Fibroblast of gingiva (primary cell): ENCODE data around the gene SDSL.

ENCODE experiments used
- DNase-seq: peaks from one replicate; pipeline ENCODE4 v3.0.0-alpha.2; 2011; ENCODE audit warnings: low read depth

Gene SDSL

DNA sequence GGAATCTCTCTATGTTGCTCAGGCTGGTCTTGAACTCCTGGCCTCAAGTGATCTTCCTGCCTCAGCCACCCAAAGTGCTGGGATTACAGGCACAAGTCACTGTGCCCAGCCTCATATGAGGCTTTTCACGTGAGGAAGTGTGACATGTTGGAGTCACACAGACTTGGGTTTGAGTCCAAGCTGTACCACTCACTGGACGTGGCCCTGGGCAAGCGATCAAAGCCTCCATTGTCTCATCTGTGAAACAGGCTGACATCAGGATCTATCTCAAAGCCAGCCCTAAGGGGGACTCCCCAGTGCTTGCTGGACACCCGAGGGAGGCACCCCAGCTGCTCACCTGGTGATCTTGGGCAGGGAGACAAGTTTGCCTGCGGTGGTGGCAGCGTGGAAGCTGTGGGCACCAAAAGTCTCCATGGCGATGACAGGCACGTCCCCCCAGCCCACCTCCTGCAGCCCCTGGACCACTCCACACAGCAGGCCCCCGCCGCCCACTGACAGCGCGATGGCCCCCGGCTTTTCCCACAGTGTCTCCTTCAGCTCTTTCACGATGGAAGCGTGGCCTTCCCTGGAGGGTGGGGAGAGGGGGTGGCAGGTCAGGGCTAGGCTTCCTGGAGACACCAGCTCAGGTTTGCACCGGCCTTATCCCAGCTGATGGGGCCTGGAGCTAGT is 25.2 kb upstream of the SDSL start:
- DNase-seq, result no peak

DNA sequence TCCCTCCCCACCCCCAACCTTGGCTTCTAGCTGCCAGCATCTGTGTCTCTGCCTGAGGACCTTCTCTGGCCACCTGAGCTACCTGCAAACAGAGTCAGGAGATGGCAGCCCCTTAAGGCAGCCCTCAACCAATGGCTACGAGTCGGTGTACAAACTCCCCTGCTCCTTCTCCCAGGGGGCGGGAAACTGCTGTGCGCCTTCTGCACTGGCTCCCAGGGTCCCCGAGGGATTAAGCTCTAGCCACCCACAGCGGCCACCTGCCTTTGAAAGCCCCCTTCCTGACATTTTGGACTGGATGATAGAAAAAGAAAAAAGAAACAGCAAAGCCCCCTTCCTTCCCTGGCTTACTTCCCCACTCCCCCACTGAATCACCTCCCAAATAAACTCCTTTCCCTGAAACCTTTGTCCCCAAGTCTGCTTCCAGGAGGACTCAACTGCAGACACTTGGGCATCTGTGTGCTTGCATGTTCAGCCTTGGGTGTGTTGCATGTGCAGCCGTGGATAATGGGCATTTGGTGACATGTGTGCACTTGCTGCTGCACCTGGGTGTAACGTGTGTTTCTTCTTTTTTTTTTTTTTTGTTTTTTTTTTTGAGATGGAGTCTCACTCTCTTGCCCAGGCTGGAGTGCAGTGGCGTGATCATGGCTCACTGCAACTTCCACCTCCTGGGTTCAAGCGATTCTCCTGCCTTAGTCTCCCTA is 24.5 kb upstream of the SDSL start:
- DNase-seq, result no peak

DNA sequence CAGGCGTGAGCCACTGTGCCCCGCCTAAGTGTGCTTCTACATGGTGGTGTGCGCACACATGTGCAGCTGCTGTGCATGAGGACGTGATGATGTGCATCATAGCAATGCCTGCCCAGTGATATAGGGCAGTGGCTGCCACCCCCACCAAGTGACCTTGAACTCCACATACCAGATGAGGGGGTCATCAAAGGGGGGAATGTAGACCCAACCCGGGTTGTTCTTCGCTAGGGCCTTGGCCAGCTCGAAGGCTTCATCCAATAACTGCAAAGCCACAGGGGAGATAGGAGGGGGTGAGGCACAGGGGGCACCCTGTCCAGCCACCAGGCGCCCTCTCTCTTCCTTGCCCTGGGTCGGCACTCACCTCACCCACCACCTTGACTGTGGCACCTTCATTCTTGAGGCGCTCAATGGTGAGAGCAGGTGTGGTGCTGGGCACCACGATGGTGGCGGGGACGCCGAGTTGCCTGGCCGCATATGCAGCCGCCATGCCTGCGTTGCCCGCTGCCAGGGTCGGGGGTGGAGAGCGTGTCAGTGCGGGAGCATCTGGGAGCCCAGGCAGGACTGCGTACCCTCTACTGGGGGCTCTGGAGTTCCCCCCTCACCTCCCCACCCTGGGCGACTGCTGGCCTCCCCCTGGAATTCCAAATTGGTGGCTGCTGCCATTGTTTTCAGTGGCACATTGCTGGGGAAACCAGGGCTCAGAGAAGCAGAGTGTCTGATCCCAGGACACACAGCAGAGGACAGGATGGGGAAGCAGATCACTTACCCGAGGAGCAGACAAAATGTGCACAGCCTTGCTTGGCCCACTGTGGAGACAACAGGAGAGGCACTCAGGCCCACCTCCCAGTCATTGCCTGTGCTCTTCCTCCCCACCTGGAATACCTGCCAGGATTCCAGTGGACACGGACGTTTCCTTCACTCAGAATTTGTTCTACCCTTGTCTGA is 23.6 kb upstream of the SDSL start:
- DNase-seq, result no peak

- no peak for DNase-seq
Measured at GRCh38 chr12:113399490-113399889, 22.7 kb upstream of the SDSL start.

DNA sequence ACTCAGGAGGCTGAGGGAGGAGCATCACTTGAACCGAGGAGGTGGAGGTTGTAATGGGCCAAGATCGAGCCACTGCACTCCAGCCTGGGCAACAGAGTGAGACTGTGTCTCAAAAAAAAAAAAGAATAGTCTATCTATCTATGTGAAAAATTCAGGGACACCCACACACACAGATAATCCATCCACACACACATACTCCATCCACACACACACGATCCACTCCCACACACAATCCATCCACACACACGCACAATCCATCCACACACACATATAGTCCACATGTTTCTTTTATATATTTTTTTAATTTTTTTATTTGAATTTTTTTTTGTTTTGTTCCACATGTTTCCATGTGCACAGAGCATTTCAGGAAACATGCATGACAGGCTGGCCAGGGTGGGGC is 21.8 kb upstream of the SDSL start:
- no peak for DNase-seq

DNA sequence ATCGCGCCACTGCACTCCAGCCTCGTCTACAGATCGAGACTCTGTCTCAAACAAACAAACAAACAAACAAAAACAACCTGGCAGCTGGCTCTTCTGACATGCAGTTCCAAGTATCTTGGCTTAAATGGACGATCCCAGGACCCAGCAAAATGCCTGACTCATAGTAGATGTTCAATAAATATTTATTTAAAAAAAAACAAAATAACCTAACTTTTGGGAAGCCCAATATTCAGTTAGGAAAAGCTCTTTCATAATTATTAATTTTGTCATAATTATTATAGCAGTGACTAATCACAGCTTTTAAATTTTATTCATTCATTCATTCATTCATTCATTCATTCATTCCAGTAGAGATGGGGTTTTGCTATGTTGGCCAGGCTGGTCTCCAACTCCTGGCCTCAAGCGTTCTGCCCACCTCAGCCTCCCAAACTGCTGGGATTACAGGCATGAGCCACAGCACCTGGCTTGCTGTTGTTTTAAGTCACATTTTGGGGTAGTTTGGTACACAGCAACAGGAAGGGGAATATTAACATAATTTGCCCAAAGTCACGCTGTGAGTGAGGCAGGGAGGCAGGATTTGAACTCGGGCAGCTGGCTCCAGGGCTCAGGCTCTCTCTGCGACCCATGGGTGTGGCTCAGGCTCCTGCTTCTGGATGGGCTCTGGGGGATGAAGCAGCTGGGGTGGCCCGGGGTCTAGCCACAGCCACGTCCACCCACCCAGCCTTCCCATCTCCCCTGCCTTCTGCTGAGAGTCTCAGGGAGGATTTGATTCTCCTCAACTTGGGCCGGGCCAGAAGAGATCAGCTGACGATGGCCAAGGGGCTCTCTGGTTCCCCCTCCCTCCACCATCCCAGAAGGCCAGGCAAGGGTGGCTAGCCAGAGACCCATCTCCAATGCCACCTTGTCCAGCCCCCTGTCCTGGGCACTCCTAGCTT is 20.8 kb upstream of the SDSL start:
- no peak for DNase-seq

GRCh38 chr12:113402586-113403260 is 19.5 kb upstream of the SDSL start:
- no peak for DNase-seq

- DNase-seq, result no peak
Measured at GRCh38 chr12:113403435-113404415, 18.5 kb upstream of the SDSL start, which contains the start of gene SDS. Gene SDS (minus strand): TSS chr12:113403887. CDS start chr12:113399708, 4,179 bp downstream.

DNA sequence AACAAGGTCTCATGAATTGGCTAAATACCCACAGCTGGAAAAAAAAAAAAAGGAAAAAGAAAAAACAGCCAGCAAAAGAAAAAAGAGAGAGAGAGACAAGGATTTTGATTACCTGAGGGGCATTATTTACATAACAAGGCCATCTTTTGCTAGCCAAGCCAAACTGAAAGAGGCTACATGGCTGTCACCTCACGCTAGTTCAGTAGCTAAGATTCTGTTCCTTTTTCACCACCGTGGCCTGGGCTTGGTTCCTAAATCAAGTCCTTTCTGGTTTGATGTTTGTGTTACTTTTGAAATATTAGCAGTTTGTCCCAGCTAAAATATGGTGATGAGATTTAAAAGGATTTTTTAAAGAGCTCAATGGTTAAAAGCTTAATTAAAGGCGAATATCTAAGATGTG is 16.5 kb upstream of the SDSL start:
- DNase-seq, result no peak

- peak; percentile 69 for DNase-seq
Measured at GRCh38 chr12:113407931-113408600, 14.1 kb upstream of the SDSL start.

- DNase-seq, result no peak
Measured at GRCh38 chr12:113408756-113409298, 13.4 kb upstream of the SDSL start.

DNA sequence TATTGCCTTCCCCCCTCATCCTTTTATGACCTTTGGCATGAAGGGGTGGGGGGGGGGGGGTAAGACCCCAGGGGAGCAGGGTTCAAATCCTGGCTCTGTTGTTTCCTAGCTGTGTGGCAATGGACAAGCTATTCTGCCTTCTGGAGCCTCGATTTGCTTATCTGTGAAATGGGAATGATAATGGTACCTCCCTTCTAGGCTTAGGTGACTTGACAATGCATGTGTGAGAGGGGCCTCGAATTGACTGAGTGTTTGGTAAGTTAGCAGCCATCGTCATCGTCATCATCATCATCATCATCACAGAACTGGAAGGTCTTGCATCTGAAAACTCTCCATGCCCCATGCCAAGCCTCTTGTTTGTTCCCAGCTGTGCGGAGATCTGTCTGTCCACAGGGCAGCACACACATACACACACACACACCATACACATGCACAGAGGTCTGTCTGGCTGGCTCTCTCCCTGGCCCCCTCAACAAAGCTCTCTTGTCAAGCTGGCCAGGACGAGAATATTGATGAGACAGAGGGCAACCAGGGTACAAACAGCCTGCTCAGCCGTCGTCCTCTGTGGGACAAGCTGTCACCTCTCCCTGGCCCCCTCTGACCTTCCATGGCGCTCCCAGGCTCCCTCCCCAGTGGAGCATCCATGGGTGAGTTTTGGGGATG is 12.6 kb upstream of the SDSL start:
- no peak for DNase-seq

DNA sequence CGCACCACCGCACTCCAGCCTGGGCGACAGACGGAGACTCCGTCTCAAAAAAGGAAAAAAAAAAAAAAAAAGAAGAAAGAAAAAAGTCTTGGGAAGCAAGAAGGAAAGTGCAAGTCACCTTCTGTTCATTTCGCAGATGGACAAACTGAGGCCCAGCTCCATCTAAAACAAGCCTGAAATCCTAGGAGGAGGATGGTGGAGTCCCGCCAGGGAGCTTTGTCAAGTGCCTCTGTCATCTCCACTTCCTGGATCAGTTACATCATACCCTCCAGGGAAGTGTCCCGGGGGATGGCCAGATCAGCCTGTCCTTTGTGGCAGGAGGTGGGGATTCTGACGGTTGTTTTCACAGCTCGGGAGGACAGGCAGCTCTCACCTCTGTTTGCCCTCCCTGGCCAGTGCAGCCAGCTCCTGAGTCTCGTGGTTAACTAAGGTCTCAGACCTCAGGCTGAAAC is 8.7 kb upstream of the SDSL start:
- peak; percentile 15 for DNase-seq

DNA sequence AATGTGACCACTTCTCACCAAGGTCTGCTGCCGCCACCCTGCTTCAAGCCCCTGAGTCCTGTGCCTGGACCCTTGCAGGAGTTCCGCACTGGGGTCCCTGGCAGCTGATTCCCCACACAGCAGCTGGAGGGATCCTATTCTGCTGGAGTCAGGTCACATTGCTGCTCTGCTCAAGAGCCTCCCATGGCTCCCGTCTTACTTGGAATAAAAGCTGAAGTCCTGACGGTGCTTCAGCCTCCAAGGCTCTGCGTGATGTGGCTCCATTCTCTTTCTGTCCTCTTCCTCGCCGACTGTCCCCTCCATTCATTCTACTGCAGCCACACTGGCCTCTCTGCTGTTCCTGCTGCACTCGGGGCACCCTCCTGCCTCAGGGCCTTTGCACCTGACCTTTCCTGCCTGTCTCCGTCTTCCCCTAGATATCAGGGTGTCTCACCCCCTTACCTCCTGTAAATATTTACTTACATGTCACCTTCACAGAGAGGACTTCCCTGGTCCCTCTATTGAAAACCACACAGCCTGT is 7.6 kb upstream of the SDSL start:
- no peak for DNase-seq

DNA sequence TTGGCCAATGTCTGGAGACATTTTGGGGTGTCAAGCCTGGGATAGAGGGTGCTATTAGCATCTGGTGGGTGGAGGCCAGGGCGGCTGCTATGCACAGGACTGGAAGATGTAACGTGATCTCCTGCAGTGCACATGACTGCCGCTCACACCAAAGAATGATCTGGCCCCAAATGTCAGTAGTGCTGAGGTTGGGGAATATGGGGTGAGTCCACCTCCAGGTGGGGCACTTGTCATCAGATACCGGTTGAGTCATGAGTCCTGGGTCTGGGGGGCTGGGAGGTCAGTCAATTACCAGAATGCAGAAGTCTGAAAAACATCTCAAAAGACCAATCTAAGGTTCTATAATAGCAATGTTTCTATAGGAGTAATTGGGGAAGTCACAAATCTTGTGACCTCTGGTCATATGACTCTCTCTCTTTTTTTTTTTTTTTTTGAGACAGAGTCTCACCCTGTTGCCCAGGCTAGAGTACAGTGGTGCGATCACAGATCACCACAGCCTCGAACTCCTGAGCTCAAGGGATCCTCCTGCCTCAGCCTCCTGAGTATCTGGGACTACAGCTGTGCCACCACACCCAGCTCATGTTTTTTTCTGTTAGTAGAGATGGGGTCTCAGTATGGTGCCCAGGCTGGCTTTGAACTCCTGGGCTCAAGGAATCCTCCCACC is 6.0 kb upstream of the SDSL start:
- DNase-seq, result peak; percentile 14

DNA sequence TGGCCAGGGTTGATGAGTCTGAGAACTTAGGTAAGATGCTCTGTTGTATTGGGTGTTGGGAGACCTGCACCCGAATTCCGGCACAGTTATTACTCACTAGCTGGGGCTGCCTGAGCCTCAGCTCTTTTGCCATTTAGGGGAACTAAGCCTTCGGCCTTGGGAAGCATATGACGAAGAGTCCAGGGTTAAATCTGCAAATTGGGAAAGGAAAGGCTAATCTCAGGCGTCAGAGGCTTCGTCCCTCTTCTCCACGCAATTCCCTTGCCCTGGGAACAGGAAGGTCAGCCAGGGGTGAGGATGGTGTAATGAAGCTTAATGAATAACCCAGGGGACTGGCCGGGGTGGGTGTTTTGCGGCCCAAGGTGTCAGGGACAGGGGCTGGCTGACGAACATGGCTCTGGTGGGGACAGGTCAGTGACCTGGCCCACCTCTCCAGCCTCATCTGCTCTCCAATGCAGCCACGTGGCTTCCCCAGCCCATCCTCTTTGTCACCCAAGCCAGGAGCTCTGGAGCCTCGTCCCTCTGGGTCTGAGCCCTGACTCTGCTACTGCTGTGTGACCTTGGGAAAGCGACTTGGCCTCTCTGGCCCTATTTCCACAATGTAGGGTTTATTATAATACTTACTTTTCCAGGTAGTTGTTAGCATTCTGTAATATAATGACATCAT is 3.8 kb upstream of the SDSL start:
- DNase-seq, result no peak
